B cell (primary cell): ENCODE data around the gene KLC4.

ENCODE experiments used
- EZH2 ChIP-seq: IDR thresholded peaks from 2 replicates; pipeline ENCODE4 v1.6.1; 2012; ENCODE audit warnings: borderline replicate concordance, low read depth, mild to moderate bottlenecking, moderate library complexity, low read length; ENCODE audit not compliant: insufficient read depth, poor library complexity, severe bottlenecking
- TF ChIP-seq, protein P1 (sequence below): fragments of 200-600 bp; IDR thresholded peaks from one replicate; pipeline ENCODE4 v1.8.0; 2022; ENCODE audit warnings: antibody characterized with exemption, mild to moderate bottlenecking

DNA sequence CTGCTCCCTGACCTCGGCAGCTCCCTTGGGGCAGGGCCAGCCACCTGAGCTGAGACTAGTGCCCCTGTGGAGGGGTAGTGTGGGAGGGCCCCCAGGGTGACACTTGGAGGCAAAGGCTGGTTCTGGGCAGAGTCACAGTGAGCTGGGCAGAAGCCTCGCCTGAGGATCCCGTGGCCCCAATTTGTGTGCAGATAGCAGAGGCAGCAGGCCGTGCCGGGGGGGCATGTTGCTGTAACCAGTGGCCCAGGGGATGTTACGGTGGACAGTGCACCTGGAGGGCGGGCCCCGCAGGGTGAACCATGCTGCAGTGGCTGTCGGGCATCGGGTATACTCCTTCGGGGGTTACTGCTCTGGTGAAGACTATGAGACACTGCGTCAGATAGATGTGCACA is 42.5 kb upstream of the KLC4 start:
- TF ChIP-seq EZH2: no peak
- TF ChIP-seq, protein P1, sequence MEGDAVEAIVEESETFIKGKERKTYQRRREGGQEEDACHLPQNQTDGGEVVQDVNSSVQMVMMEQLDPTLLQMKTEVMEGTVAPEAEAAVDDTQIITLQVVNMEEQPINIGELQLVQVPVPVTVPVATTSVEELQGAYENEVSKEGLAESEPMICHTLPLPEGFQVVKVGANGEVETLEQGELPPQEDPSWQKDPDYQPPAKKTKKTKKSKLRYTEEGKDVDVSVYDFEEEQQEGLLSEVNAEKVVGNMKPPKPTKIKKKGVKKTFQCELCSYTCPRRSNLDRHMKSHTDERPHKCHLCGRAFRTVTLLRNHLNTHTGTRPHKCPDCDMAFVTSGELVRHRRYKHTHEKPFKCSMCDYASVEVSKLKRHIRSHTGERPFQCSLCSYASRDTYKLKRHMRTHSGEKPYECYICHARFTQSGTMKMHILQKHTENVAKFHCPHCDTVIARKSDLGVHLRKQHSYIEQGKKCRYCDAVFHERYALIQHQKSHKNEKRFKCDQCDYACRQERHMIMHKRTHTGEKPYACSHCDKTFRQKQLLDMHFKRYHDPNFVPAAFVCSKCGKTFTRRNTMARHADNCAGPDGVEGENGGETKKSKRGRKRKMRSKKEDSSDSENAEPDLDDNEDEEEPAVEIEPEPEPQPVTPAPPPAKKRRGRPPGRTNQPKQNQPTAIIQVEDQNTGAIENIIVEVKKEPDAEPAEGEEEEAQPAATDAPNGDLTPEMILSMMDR: no peak
